Measurements from ENCODE around the gene GALNT2. TPM values are rescaled to one million over a fixed set of nuclear protein-coding genes. Genes with fewer than 3 reads are reported as not detected.

Gene GALNT2
- total and polyA plus RNA-seq, 2 of the 13 experiments (the other 11 are each of a cell fraction or from before 2014, with no cell fraction given): 39.3 to 39.6 TPM

- Histone ChIP-seq H3K4me1 (ENCODE audit: insufficient read depth, low read length) (peaks cover 16% of the 10 kb centered on the region), H3K27ac (ENCODE audit: extremely low read length, insufficient read depth, low read length) (no peak overlapping the region), H3K9ac (ENCODE audit: insufficient read depth, low read depth, low read length) (no peak overlapping the region), H3K4me2 (ENCODE audit: low read depth, low read length) (no peak overlapping the region), H3K27me3 (ENCODE audit: control insufficient read depth in 1 of 2, insufficient read depth in 2 of 2, low read length in 2 of 2) (no peaks in the 10 kb centered on the region), H3K4me3 (replicated peaks in 1 of 3; ENCODE audit: insufficient read depth in 1 of 3, low read depth in 2 of 3, low read length in 3 of 3) (no peak overlapping the region), H3K79me2 (ENCODE audit: insufficient read depth, low read length) (no peaks in the 10 kb centered on the region), H4K20me1 (ENCODE audit: insufficient read depth, low read length) (no peaks in the 10 kb centered on the region), H3K9me3 (ENCODE audit: low read length) (no peaks in the 10 kb centered on the region), H2AFZ (ENCODE audit: low read length) (no peak overlapping the region), H3K36me3 (replicated peaks in 1 of 2; ENCODE audit: control insufficient read depth in 1 of 2, insufficient read depth in 2 of 2, low read length in 2 of 2) (peaks cover 0 to 5% of the 10 kb centered on the region in 2 experiments; a peak in 2 of 5 replicates)
- in situ Hi-C loops (cut with HindIII; ENCODE audit: extremely low pct_ligation_motif_present, low pct_unique_long_range_greater_than_20kb): no loop called here
- ATAC-seq (no peak), FAIRE-seq (no peak), DNase-seq (ENCODE audit: low spot score) (no peak)
- ChIA-PET CTCF (ENCODE audit: low intra/inter-chr PET ratio, low total read pairs) (no interaction called here), POLR2A (no interaction called here)
- 98% methylated on average over 13 of the region's 13 CpGs for WGBS (ENCODE audit: low lambda C conversion rate)
- intact Hi-C loops (cut with micrococcal nuclease; ENCODE audit: unreplicated experiment): no loop called here
- no TSS peak for BruUV-seq (replicated peaks)
- no peak for TF ChIP-seq ATF7 (IDR thresholded peaks at IDR 0.05)
- TF ChIP-seq ATF7 (CRISPR knock-in tag; IDR thresholded peaks at IDR 0.05): no peak
- no peak for TF ChIP-seq ZKSCAN1 (IDR thresholded peaks at IDR 0.05; ENCODE audit: low read length)
- TF ChIP-seq MYC (CRISPR knock-in tag; IDR thresholded peaks at IDR 0.05; ENCODE audit: borderline replicate concordance): no peak
- TF ChIP-seq SRSF9 (IDR thresholded peaks at IDR 0.05; ENCODE audit: borderline replicate concordance, insufficient read depth, low read depth, low read length, poor library complexity, severe bottlenecking): no peak
- TF ChIP-seq ZMAT5 (CRISPR knock-in tag; IDR thresholded peaks at IDR 0.05; ENCODE audit: borderline replicate concordance, low read depth): no peak
- no peak for TF ChIP-seq HNF4G (IDR thresholded peaks at IDR 0.05; ENCODE audit: borderline replicate concordance, low read depth, low read length)
- no peak for TF ChIP-seq HNF4G (CRISPR knock-in tag; IDR thresholded peaks at IDR 0.05; ENCODE audit: borderline replicate concordance, low read depth)
- TF ChIP-seq PLSCR1 (CRISPR knock-in tag; IDR thresholded peaks at IDR 0.05; ENCODE audit: borderline replicate concordance): no peak
- no peak for TF ChIP-seq ZSCAN12 (CRISPR knock-in tag; IDR thresholded peaks at IDR 0.05)
These were observed 143.9 kb downstream of the GALNT2 start for GRCh38 chr1:230210981-230211336.

Data from HepG2 (cell line).